CD14-positive monocyte (primary cell): Measurements from ENCODE around the gene WDR72. TPM values are rescaled to one million over a fixed set of nuclear protein-coding genes. Genes with fewer than 3 reads are reported as not detected.
"Not testable (repeated sequence)": the region's sequence is repeated elsewhere in the genome, so short reads cannot be mapped to it uniquely, and the experiment has no call there.

Source experiments
- DNase-seq, 3 donors: peaks; one replicate each; pipeline ENCODE4 v3.0.0-alpha.2; 2011 to 2022
- H2AFZ ChIP-seq: 2 replicates; pipeline ENCODE4 v1.6.0; 2012; ENCODE audit warnings: mild to moderate bottlenecking, low read depth, low read length, inconsistent platforms; ENCODE audit not compliant: insufficient read depth, poor library complexity, severe bottlenecking
- H3K27ac ChIP-seq, 2 donors: 1 replicate in 1 of 2; 2 replicates in 1 of 2; pipeline ENCODE4 v1.5.1; 2012 to 2013; ENCODE audit warnings: low read length in 2 of 2, control low read depth in 1 of 2, inconsistent platforms in 1 of 2, low read depth in 1 of 2, mild to moderate bottlenecking in 1 of 2
- H3K27me3 ChIP-seq, 2 donors: one replicate each; pipeline versions ENCODE4 v1.6.0 to v1.6.1; 2011 to 2013; ENCODE audit warnings: low read length in 2 of 2; ENCODE audit not compliant: control insufficient read depth in 2 of 2, insufficient read depth in 2 of 2
- H3K36me3 ChIP-seq, 2 donors: replicated peaks in 1 of 2; 1 replicate in 1 of 2; 2 replicates in 1 of 2; pipeline versions ENCODE4 v1.5.1 to v1.6.1; 2012 to 2013; ENCODE audit warnings: low read length in 2 of 2, control low read depth in 1 of 2, inconsistent platforms in 1 of 2, mild to moderate bottlenecking in 1 of 2; ENCODE audit not compliant: insufficient read depth in 2 of 2, control insufficient read depth in 1 of 2
- H3K4me1 ChIP-seq, 2 donors: 1 replicate in 1 of 2; 2 replicates in 1 of 2; pipeline versions ENCODE4 v1.5.1 to v1.6.1; 2012 to 2013; ENCODE audit warnings: low read length in 2 of 2, control low read depth in 1 of 2, inconsistent platforms in 1 of 2, mild to moderate bottlenecking in 1 of 2, moderate library complexity in 1 of 2; ENCODE audit not compliant: insufficient read depth in 2 of 2, control insufficient read depth in 1 of 2
- H3K4me2 ChIP-seq: replicated peaks from 2 replicates; pipeline ENCODE3; 2012; ENCODE audit warnings: low read length, moderate library complexity, mild to moderate bottlenecking; ENCODE audit not compliant: poor library complexity, severe bottlenecking; ENCODE audit errors: extremely low read depth
- H3K4me3 ChIP-seq, 3 experiments: fragments of 200-600 bp in 1 of 3; sonication (generic) in 1 of 3; replicated peaks in 1 of 3; 1 replicate in 2 of 3; 2 replicates in 1 of 3; pipeline ENCODE4 v1.5.1; 2011 to 2013; ENCODE audit warnings: low read length in 3 of 3, mild to moderate bottlenecking in 3 of 3, control low read depth in 2 of 3, low read depth in 2 of 3, inconsistent platforms in 1 of 3, moderate library complexity in 1 of 3
- H3K79me2 ChIP-seq: 2 replicates; pipeline ENCODE4 v1.6.0; 2012; ENCODE audit warnings: mild to moderate bottlenecking, control low read depth, inconsistent platforms, low read length, moderate library complexity; ENCODE audit not compliant: insufficient read depth
- H3K9ac ChIP-seq: 2 replicates; pipeline ENCODE4 v1.6.0; 2017; ENCODE audit warnings: low read length, mild to moderate bottlenecking; ENCODE audit not compliant: insufficient read depth, poor library complexity, severe bottlenecking
- H3K9me3 ChIP-seq, 2 donors: replicated peaks in 1 of 2; 1 replicate in 1 of 2; 2 replicates in 1 of 2; pipeline versions ENCODE4 v1.5.1 to v1.6.1; 2012 to 2013; ENCODE audit warnings: low read length in 2 of 2, control low read depth in 1 of 2; ENCODE audit not compliant: control insufficient read depth in 1 of 2, insufficient read depth in 1 of 2
- H4K20me1 ChIP-seq: 2 replicates; pipeline ENCODE4 v1.6.0; 2012; ENCODE audit warnings: mild to moderate bottlenecking, low read length, control low read depth, moderate library complexity; ENCODE audit not compliant: insufficient read depth
- H3K27ac Mint-ChIP-seq, 7 donors: one replicate each; pipeline ENCODE4 v1.8.0; 2020; ENCODE audit warnings: mild to moderate bottlenecking in 7 of 7, mixed read lengths in 7 of 7, moderate library complexity in 6 of 7, inconsistent platforms in 2 of 7
- H3K27me3 Mint-ChIP-seq, 3 donors: one replicate each; pipeline ENCODE4 v1.8.0; 2021 to 2022; ENCODE audit warnings: low read depth in 3 of 3, mild to moderate bottlenecking in 3 of 3, mixed read lengths in 3 of 3, moderate library complexity in 3 of 3, inconsistent platforms in 1 of 3
- H3K36me3 Mint-ChIP-seq, 2 donors: one replicate each; pipeline ENCODE4 v1.8.0; 2020; ENCODE audit warnings: mixed read lengths in 2 of 2, inconsistent platforms in 1 of 2, mild to moderate bottlenecking in 1 of 2
- H3K4me1 Mint-ChIP-seq: one replicate; pipeline ENCODE4 v1.8.0; 2020; ENCODE audit warnings: mild to moderate bottlenecking, mixed read lengths
- H3K4me3 Mint-ChIP-seq, 2 donors: one replicate each; pipeline ENCODE4 v1.8.0; 2020; ENCODE audit warnings: mild to moderate bottlenecking in 2 of 2, mixed read lengths in 2 of 2, moderate library complexity in 1 of 2
- H3K9me3 Mint-ChIP-seq, 7 donors: one replicate each; pipeline ENCODE4 v1.8.0; 2020 to 2022; ENCODE audit warnings: mixed read lengths in 7 of 7, mild to moderate bottlenecking in 6 of 7, moderate library complexity in 6 of 7, inconsistent platforms in 2 of 7
- WGBS: methylation state at CpG from one replicate; pipeline ENCODE4 v1.1.5; 2013; ENCODE audit warnings: missing lambda C conversion rate; ENCODE audit not compliant: insufficient coverage; 5-methylcytosine and 5-hydroxymethylcytosine counted together
- intact Hi-C, 2 donors: fragments of 100-400 bp; cut with micrococcal nuclease; formaldehyde crosslinking; loops; one replicate each; pipeline versions ENCODE4 v1.15.0 to v1.15.1; 2023
- polyA plus RNA-seq, 3 donors: library from polyadenylated mRNA; depleted of rRNA in 1 of 3; unstranded in 2 of 3; stranded (reverse) in 1 of 3; fragments of 300-500 nt in 2 of 3; fragments of >200 nt in 1 of 3; fragmentation: Illumina TruSeq in 2 of 3; gene quantifications; 1 replicate in 2 of 3; 2 replicates in 1 of 3; pipeline ENCODE4 v1.2.3, GENCODE V29; 2012 to 2021
- TF ChIP-seq, protein P1 (sequence below): fragments of 200-600 bp; IDR thresholded peaks from one replicate; pipeline ENCODE4 v1.8.0; 2022; ENCODE audit warnings: antibody characterized with exemption, mild to moderate bottlenecking

The WDR72 gene
- polyA plus RNA-seq, 3 donors = not detected

DNA sequence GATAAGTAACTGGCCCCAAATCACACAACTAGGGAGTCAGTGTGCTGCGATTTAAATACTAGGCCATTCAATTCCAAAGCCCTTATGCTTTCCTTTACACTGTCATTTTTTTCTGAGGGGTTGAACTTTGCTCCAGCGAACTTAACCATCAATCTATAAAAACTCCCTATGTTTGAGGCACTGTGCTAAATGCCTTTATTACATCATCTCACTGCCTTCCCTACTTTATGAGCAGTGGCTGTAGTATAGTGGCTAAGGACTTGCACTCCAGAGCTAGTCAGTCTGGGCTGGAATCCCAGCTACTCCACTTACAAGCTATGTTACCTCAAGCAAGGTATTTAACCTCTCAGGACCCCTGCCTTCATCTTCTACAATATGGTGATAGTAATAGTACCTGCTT, 26.9 kb upstream of the WDR72 start:
- Histone ChIP-seq H3K9me3 (peaks cover 11 to 12% of the 10 kb centered on the region in 2 donors), H2AFZ (no peak overlapping the region), H3K36me3 (no peaks in the 10 kb centered on the region), H4K20me1 (no peaks in the 10 kb centered on the region), H3K79me2 (no peaks in the 10 kb centered on the region), H3K4me1 (no peaks in the 10 kb centered on the region), H3K27me3 (no peaks in the 10 kb centered on the region), H3K4me2 (no peak overlapping the region), H3K27ac (no peak overlapping the region), H3K9ac (no peak overlapping the region), H3K4me3 (no peak overlapping the region)
- H3K9me3 Mint-ChIP-seq = peaks cover 7 to 28% (median 10%) of the 10 kb centered on the region in 7 donors
- H3K27me3 Mint-ChIP-seq = peaks cover 0 to 2% (median 1%) of the 10 kb centered on the region in 3 donors
- DNase-seq = no peak
- intact Hi-C loops = no loop called here
- no peak overlapping the region for H3K4me3 Mint-ChIP-seq
- no peaks in the 10 kb centered on the region for H3K4me1 Mint-ChIP-seq
- no peak overlapping the region for H3K27ac Mint-ChIP-seq
- TF ChIP-seq, protein P1, sequence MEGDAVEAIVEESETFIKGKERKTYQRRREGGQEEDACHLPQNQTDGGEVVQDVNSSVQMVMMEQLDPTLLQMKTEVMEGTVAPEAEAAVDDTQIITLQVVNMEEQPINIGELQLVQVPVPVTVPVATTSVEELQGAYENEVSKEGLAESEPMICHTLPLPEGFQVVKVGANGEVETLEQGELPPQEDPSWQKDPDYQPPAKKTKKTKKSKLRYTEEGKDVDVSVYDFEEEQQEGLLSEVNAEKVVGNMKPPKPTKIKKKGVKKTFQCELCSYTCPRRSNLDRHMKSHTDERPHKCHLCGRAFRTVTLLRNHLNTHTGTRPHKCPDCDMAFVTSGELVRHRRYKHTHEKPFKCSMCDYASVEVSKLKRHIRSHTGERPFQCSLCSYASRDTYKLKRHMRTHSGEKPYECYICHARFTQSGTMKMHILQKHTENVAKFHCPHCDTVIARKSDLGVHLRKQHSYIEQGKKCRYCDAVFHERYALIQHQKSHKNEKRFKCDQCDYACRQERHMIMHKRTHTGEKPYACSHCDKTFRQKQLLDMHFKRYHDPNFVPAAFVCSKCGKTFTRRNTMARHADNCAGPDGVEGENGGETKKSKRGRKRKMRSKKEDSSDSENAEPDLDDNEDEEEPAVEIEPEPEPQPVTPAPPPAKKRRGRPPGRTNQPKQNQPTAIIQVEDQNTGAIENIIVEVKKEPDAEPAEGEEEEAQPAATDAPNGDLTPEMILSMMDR = no peak
- no CpG with 5 or more reads among the region's 2 CpGs for WGBS
- no peaks in the 10 kb centered on the region for H3K36me3 Mint-ChIP-seq

DNA sequence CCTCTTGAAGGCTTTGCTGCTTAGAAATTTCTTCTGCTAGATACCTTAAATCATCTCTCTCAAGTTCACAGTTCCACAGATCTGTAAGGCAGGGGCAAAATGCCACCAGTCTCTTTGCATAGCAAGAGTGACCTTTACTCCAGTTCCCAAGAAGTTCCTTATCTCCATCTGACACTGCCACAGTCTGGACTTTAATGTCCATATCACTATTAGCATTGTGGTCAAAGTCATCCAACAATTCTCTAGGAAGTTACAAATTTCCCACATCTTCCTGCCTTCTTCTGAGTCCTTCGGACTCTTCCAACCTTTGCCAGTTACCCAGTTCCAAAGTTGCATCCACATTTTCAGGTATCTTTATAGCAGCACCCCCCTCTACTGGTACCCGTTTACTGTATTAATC, 25.8 kb upstream of the WDR72 start:
- H3K27ac Mint-ChIP-seq, intact Hi-C loops: not testable (repeated sequence)
- WGBS = 67% methylated on average over 1 of the region's 2 CpGs

More for the DNA sequence above, 25.8 kb upstream of the WDR72 start:
- H3K9ac ChIP-seq, H3K4me1 ChIP-seq, H3K36me3 Mint-ChIP-seq, H3K27ac ChIP-seq, H3K27me3 ChIP-seq, H3K4me3 Mint-ChIP-seq, H3K36me3 ChIP-seq, H3K4me1 Mint-ChIP-seq, H3K27me3 Mint-ChIP-seq, DNase-seq, H3K79me2 ChIP-seq, H2AFZ ChIP-seq, H3K4me3 ChIP-seq, H3K4me2 ChIP-seq, H4K20me1 ChIP-seq: not testable (repeated sequence)
- H3K9me3 Mint-ChIP-seq = peaks cover 9 to 36% (median 17%) of the 10 kb centered on the region in 7 donors
- H3K9me3 ChIP-seq = peaks cover 22 to 23% of the 10 kb centered on the region in 2 donors
